Ammon's horn (tissue), 1 donor: ENCODE results near the gene NRTN.
A peak's percentile ranks its signal among the peaks of the same experiment; 100 is the strongest.

Experiments
- DNase-seq: peaks from one replicate; pipeline ENCODE4 v3.0.0-alpha.2; 2016; ENCODE audit warnings: low spot score

NRTN gene

GRCh38 chr19:5814852-5815246 is 10.0 kb downstream of the NRTN start:
- DNase-seq = no peak

GRCh38 chr19:5817218-5817617 is 12.4 kb downstream of the NRTN start:
- DNase-seq = no peak

- DNase-seq = no peak
Observed at GRCh38 chr19:5818594-5818993, 13.7 kb downstream of the NRTN start.

- DNase-seq = no peak
Observed at GRCh38 chr19:5820785-5821184, 15.9 kb downstream of the NRTN start.

- no peak for DNase-seq
Observed at GRCh38 chr19:5821521-5822180, 16.8 kb downstream of the NRTN start.

GRCh38 chr19:5822181-5822844 is 17.4 kb downstream of the NRTN start:
- DNase-seq = no peak

- no peak for DNase-seq
Observed at GRCh38 chr19:5823579-5824281, 18.9 kb downstream of the NRTN start.

GRCh38 chr19:5824751-5825150 is 19.9 kb downstream of the NRTN start:
- no peak for DNase-seq

- no peak for DNase-seq
Observed at GRCh38 chr19:5825178-5825577, 20.3 kb downstream of the NRTN start.

GRCh38 chr19:5826531-5827341 is 21.9 kb downstream of the NRTN start:
- DNase-seq = no peak

GRCh38 chr19:5827342-5827890 is 22.5 kb downstream of the NRTN start:
- DNase-seq = no peak

- peak; percentile 67 for DNase-seq
Observed at GRCh38 chr19:5827891-5828660, 23.2 kb downstream of the NRTN start.

- DNase-seq = no peak
Observed at GRCh38 chr19:5828661-5829566, 24.0 kb downstream of the NRTN start.

- DNase-seq = no peak
Observed at GRCh38 chr19:5829567-5830310, 24.9 kb downstream of the NRTN start.

GRCh38 chr19:5831159-5831558 is 26.3 kb downstream of the NRTN start:
- DNase-seq = no peak

GRCh38 chr19:5832061-5832460 is 27.2 kb downstream of the NRTN start:
- no peak for DNase-seq

- DNase-seq = no peak
Observed at GRCh38 chr19:5832527-5833216, 27.8 kb downstream of the NRTN start.

GRCh38 chr19:5837761-5838352 is 33.0 kb downstream of the NRTN start:
- DNase-seq = no peak
